Iris pigment epithelial cell (primary cell): ENCODE results near the gene TMEM258.

ENCODE experiments used
- DNase-seq: peaks from one replicate; pipeline ENCODE4 v3.0.0-alpha.2; 2011; ENCODE audit warnings: low read depth

The TMEM258 gene

DNA sequence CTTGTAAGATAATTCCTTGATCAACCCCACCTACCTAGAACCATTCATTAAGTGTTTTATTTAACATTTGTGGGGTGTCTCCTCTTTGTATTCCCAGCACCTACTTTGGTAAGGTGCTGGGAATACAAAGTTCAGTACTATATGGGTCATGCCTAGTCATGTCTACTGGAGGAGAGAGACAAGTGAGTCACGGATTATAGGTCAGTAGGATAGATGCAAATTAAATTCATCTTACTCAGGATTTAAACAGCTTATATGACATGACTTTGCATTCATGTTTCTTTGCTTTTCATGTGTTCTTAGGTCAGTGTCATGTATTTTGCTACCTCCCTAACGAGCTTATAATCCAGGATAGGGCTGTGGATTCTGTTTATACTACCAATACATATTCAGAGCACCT, 27.8 kb upstream of the TMEM258 start:
- peak; percentile 81 for DNase-seq

DNA sequence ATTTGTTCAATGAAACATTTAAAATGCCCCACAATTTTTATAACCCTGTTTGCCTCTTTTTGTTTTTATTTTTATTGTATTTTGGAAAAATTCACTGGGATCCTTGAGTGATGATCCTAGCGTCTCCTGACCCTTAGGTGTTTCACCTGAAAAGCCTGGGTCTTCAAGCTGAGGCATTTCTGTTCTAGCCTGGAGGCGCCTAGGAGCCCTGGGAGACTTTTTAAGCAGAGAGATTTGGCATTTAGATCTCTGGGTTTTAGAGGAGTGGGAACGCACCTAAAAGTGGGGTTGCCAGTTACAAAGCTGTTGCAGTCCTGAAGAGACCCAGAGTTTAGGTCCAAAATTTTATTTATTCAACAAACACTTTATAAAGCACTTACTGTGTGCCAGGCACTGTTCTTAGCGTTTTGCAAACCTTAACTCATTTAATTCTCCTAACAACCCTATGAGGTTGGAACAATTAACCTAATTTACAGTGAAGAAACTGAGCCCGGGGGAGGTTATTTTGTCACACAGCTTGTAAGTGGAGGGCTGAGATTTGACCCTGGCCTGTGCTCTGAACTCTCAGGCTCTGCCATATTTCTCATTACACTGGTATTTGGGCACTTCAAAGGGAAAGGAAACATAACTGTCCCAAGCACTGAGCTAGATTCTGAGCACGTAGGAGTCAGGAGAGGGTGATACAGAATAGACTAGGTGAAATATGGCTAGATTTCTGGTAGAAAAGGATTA, 25.2 kb upstream of the TMEM258 start:
- DNase-seq, result no peak

DNA sequence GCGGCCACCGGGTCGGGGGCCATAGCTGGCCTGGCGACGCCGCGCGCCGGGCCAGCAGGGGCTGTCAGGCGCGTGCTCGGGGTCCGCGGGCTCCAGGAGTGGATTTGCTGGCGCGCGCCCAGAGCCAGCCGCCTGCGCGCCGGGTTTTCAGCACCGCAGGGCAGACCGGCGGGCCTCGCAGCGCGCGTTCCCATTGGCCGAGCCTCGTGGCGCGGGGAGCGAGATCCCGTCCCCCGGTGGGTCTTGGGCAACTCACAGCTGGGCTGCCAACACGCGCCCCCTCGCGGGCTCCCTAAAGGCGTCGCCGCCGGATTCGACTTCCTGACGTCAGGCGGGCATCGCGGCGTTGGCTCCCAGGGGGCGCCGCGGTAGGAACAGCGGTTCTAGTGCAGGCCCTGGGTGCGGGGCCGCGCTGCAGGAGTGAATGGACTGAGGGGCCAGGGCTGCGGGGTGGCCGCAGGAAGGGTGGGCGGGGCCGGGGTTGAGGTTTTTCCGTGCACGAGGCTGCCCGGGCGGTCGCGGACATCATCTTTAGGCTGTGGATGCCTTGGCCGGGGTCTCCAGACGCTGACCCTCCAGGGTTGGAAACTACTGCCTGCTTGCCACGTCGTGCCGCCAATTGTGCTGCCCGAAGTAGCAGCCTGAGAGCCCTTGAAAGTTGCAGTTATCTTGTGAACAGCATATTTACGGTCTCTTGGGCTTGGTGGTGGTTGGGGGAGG, 24.5 kb upstream of the TMEM258 start, which contains the start of gene FADS1:
Gene FADS1 (minus strand): TSS at position 268 of the 720 bp plus-strand sequence. CDS start 74 bp downstream, at position 194.
- DNase-seq, result peak; percentile 94

DNA sequence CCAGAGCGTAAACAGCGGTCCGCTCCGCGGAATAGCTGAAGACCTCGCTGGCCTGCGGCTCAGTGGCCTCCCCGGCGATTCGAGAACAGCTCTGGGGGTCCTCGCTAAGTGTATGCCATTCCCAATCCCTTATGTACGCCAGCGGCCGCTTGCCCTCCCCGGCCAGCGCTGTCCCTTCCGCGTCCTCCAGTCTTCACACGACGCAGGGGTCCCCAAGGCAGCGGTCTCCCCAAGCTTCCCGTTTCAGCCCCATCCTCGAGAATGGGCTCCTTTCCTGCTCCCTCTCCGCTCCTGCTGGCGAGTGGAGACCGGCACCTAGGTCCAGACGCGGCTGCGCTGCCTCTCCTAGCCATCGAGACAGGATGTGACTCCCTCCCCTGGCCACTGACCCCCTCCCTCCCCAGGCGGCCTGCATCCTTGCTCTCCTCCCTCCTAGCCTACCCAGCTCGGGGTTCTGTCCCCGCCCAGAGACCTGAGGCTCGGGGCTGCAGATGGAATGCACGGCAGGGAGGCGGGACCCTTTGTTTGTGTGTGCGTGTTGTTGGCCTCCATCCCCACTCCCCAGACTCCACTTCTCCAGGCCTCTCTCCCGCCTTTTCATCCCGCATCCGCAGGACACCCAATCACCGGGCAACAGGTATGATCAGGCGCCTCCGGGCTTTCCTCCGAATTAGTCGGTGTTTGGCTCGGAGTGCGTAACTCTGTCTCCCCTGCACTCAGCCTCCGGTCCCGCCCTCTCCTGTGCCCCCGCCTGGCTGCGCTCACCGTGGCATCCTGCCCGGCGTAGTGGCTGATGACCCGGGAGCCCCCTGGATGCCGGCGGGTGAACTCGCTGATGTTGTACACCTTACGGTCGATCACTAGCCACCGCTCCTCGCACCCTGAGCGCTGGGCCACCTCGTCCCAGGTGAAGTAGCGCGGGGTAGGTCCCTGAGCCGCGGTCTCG, 23.7 kb upstream of the TMEM258 start:
- DNase-seq, result peak; percentile 78

DNA sequence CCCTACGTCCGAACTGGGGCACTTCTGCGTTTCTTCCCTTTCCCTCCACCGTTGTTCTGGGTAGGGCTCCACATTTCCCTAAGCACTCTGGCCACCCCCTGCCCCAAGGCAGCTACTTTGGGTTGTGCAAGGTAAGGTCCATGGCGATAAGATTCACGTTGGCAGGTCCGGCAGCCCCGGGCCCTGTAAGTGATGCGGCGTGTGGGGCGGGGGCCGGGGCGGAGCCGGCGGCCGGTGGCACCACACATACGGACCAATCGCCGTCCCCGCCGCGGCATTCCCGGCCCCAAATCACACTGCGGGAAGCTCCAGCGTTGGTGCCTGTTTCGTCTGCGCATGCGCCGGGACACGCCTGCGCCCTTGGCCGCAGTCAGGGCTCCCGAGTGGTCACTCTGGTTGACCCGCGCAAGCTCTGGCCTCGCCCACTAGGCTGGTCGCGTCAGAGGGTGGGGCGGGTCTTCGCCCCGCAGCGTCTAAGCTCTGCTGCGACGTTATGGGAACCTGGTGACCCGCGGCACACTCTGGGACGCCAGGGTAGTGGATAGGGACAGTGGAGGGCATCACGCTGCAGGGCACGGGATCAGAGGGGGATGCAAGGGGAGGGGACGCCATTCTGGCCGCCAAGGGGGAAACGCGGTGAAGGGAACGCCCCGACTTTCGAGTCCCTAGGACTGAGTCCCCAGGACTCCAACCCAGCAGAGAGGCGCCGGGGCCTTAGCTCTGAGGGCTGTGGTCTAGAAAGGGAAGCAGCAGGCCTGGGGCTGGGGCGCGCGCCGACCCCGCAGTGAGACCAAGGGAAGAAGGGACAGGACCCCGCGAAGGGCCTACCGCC, 22.8 kb upstream of the TMEM258 start:
- DNase-seq, result peak; percentile 96

DNA sequence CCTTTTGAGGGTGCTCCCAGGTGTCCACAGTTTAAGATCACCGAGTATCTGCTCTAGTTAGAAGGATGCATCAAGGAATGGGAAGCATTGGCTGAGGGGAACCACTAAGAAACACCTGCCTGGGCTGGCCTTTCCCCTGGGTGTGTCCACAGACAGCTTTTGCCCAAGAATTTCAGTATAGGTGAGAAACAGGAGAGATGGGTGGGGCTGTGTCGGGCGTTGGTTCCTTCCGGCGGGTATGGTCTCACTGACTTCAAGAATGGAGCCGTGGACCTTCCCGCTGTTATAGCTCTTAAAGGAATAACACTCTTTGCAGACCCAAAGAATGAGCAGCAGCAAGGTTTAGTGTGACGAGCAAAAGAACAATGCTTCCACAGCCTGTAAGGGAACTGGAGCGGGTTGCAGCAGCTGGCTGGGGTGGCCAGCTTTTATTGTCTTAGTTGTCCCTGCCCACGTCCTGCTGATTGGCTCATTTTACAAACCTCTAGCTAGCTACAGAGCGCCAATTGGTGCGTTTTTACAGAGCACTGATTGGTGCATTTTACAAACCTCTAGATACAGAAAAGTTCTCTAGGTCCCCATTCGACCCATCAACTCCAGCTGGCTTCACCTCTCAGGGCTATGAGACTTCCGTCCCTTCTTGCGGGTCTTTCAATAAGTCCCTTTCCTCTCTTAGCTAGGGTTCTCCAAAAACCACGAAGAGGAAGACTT, 22.0 kb upstream of the TMEM258 start:
- peak; percentile 55 for DNase-seq

DNA sequence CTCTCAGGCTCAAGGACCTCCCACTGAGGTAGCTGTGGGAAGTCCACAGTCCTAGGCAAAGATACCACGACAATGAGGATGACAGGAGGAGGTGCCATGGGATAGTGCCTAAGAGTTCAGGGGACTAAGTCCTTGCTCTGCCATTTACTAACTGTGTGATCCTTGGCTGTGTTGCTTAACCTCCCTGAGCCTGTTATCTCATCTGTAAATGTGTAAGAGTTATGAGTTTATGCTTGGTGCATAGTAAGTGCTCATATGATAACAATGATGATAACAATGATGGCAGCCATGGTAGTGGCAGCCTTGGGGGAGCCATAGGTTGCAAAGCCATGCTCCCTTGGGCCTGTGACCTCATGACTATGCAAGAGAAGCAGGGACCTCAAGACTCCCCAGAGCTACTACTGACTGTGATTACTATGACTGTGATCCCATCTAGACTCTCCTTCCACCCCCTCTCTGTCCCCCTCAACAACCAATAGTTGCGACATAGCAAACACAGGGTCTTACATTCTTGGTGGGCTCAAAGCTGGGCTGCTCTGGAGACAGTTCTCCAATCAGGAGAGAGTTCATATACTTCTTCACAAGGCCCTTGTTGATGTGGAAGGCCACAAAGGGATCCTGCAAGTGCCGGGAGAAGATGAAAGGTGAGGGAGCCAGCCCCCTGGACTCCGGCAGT, 20.5 kb upstream of the TMEM258 start:
- DNase-seq, result no peak

DNA sequence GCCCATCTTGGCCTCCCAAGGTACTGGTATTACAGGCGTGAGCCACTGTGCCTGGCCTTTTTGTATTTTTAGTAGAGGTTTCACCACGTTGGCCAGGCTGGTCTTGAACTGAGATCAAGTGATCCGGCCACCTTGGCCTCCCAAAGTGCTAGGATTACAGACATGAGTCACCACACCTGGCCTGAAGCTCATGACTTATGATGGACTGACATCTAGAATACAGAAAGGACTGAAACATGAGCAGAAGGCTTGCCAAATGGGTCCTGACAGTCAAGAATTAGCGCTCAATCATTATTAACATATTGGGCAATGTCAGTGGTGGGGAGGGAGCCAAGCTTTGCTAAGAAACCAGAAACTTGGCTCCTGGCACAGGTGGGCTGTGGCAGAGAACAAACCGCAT, 19.4 kb upstream of the TMEM258 start:
- DNase-seq, result no peak

DNA sequence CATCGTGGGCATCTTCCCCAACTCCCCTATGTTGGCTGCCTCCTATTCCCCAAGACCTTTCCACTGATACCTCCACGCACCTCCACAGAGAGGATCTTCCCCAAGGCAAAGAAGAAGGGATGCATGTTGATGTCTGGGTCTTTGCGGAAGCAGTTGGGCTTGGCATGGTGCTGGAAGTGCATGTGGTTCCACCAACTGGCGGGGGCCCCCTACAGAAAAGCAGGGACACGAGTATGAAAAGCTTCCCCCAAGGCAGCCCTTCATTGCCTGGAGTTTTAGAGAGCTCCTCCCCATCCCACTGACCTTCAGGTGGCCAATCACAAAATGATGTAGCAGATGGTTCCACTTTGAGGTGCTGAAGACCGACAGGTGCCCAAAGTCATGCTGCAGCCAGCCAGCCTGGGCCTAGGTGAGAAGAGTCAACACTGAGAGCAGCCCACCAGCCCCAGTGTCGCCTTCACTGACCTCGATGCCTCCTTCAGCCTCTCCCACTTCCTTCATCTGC, 18.3 kb upstream of the TMEM258 start:
- no peak for DNase-seq

DNA sequence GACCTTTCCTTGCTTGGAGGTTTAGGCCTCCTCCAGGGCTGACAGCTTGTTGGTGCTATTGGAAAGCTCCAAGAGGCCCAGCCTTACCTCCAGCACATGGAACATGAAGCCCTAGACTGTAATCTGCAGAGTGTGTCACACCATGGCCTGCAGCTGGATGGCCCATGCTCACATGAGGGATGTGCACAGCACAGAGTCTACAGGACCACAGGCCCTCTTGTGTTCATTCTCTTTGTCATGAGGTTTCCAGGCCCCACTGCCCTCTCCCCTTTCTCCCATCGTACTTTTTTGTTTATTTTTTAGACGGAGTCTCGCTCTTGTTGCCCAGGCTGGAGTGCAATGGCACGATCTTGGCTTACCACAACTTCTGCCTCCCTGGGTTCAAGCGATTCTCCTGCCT, 14.4 kb upstream of the TMEM258 start:
- no peak for DNase-seq

DNA sequence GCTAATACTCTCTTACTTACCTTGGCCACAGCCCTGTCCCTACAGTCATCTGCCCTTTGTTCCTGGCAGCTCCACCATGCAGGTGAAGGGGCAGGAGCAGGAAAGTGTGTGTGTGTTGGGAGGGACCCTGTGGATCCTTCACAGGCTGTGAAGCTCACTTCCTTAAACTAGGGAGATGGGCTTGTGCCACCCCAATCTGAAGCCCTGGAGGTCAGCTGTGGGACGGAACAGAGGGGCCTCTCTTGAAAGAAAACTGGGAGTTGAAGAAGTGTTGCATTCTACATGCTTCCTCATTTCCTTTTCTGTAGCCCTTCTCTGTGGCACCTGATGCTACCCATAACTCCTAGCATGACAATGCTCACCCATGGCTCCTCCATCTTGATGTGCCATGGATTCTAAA, 12.7 kb upstream of the TMEM258 start:
- no peak for DNase-seq

DNA sequence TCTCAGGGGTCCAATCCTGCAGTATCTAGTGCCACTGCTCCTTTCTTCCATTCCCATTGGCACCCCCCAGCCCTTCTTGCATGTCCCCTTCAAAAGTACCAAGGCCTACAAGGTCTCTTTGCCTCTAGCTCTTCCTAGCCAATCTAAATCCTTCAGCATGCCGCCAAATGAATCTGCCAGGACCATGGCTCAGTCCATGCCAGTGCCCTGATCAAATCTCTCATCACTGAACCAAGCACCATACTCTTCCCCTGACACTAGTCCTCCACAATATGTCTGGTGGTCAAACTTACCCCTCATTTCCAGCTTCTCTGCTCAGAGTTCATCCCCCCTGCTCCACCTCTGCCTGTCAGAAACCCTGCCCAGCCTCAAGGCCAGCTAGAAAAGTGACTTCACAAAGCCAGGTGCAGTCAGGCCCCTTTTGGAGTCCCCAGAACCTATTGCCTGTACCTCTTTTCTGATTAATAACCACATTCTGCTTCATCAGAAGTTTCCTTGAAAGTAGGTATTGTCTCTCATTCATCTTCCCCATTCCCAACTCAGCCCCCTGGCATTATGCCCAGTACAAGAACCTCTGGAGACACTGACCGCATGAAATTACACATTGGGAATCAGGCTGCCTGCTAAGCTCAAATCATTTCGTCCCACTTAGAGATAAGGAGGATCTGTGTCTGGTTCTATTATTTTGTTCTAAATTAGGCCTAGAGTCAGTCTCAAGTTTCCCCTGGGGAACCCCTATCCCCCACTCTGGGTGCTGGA, 11.7 kb upstream of the TMEM258 start:
- DNase-seq, result no peak

DNA sequence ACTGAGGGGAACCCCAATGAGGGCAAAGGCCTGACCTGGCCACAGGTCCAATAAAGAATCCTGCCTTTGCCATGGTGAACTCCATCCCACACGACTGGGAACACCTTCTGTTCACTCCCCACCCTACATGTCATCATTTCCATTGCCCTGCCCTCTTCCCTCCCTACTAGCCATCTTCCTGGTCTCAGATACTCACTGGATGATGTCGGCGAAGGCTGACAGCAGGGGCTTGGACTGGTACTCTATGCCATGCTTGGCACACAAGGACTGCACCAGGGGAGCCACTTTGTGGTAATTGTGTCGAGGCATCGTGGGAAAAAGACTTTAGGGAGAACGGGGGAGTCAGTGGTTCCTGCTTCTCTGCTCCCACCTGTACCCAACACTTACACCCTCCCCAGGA, 10.2 kb upstream of the TMEM258 start:
- no peak for DNase-seq

DNA sequence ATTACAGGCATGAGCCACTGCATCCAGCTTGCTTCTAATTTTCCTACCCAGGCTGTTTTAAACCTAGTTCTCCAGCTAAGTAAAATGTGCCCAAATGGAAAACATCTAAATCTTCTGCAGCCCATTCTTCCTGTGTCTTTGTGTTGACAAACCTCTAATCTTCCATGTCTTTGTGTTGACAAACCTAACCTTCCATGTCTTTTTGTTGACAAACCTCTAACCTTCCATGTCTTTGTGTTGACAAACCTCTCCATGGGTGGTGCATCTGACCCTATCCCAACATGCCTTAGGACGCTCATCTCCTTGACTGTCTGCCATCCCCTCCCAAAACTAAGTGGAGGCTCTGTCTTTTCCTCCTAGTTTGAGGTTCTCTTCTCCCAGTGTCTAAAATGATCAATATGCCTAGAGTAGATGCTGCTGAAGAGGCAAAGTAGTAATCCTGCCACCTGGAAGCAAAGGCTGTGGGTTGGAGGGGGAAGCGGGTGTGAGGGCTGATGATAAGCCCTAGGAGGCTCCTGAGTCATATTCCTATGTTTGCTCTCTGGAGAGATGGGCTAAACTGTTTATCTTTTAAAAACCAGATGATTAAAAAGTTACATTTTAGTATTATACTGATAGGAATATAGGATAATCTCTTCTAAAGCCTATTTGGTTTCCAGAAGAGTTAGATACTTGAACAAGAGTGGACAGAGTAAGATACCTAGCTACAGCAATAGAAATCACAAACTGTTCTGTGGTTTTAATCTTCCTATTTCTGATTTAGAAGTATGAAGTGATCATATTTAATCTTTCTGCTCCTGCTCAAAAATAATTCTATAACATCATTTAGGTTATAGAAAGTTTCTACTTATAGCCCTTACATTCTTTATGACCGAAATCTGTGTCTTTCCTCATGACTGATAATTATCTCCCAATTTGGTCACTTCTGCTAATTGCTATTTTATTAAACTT, 8.2 kb upstream of the TMEM258 start:
- peak; percentile 42 for DNase-seq

DNA sequence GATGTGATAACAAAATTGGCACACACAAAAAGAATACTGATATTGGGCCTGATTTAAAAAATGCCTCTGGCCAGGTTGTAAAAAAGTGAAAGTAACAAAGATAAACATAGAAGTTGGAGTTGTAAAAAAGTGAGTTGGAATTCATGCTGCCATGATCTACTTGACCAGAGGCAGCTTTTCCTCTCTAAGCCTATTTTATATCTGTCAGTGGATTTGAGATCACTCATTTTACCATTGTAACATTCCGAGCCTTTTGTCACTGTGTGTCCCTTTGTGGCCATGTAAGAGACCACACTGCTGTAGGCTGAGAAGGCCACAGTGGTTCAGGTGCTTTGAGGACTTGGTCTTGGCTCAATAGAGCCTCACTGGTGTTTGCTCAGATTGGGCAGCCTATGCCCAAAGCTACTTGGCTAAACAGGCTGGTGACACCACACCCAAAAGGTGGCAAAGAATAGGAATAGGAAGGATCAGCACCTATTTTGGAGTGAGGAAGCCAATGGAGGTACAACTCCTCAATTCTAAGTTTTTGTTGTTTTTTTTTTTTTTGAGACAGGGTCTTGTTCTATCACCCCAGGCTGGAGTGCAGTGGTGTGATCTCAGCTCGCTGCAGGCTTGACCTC, 7.4 kb upstream of the TMEM258 start:
- DNase-seq, result no peak

DNA sequence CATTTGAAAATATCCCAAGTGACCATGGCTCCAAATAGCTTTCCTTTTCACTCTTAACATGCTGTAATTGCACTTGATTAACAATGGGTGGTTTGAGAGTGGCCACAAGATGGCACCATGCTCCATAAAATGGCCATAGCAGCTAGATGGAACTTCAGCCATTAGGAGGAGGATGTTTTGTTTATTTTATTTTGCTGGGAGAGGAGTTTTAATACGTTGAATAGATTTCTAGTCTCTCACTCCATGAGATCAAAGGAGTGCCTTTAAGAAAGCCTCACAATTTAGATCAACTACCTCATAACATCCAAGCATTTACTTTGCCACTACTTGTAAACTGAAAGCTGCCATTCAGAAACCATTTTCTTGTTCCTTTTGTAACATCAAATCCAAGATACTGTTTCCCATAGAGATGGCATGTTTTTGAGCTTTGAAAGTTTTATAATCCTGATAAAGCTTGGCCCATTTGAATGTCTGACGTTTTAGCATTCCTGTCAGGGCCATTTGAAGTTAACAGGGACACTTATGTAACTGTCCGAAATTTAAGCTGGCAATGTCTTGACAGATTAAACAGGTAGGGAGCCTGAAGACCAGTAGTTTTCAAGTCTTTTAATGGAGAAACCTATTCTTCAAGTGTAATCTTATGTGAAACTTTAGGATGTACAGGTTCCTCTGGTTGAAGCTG, 5.0 kb upstream of the TMEM258 start:
- DNase-seq, result peak; percentile 86

DNA sequence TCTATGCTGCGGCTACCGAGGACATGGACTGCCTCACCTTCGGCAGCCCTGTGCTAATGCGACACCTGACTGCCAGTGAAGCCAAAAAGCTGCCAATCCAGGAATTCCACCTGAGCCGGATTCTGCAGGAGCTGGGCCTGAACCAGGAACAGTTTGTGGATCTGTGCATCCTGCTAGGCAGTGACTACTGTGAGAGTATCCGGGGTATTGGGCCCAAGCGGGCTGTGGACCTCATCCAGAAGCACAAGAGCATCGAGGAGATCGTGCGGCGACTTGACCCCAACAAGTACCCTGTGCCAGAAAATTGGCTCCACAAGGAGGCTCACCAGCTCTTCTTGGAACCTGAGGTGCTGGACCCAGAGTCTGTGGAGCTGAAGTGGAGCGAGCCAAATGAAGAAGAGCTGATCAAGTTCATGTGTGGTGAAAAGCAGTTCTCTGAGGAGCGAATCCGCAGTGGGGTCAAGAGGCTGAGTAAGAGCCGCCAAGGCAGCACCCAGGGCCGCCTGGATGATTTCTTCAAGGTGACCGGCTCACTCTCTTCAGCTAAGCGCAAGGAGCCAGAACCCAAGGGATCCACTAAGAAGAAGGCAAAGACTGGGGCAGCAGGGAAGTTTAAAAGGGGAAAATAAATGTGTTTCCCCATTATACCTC, 3.6 kb upstream of the TMEM258 start:
- no peak for DNase-seq
